HG03460 (cell line): ENCODE results near the gene KNDC1.
"Not testable (repeated sequence)": the region's sequence is repeated elsewhere in the genome, so short reads cannot be mapped to it uniquely, and the experiment has no call there.

ENCODE experiments used
- ATAC-seq: cut with Tn5 transposase; IDR thresholded peaks from one replicate; pipeline ENCODE4 v1.9.1; 2021; ENCODE audit not compliant: unreplicated experiment

Gene KNDC1

DNA sequence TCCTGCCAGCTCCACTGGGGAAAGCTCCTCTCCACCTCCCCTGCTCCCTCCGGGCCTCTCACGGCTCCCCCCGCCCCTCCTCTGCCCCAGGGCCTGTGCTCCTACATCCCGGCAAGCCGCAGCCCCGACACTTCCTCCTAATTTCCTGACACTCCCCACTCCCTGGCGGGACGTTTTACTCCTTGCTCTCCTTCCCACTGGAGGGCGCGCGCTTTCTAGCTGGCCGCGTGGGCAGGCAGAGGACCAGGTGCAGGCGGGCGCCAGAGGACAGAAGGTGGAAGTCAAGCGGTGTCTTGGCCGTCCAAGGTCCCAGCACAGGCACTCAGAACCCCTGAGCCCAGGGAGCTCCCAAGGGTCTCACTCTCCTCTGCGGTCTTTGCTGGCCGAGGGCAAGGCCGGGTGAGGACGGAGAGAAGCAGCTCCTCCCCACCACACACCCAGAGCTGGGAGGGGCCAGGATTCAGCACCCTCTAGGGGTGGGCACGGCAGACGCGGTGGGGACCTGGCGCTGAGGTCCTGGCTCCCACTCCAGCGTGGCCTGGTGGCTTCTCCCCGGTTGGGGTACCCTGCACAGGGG is 97.6 kb downstream of the KNDC1 start:
- ATAC-seq: no peak

DNA sequence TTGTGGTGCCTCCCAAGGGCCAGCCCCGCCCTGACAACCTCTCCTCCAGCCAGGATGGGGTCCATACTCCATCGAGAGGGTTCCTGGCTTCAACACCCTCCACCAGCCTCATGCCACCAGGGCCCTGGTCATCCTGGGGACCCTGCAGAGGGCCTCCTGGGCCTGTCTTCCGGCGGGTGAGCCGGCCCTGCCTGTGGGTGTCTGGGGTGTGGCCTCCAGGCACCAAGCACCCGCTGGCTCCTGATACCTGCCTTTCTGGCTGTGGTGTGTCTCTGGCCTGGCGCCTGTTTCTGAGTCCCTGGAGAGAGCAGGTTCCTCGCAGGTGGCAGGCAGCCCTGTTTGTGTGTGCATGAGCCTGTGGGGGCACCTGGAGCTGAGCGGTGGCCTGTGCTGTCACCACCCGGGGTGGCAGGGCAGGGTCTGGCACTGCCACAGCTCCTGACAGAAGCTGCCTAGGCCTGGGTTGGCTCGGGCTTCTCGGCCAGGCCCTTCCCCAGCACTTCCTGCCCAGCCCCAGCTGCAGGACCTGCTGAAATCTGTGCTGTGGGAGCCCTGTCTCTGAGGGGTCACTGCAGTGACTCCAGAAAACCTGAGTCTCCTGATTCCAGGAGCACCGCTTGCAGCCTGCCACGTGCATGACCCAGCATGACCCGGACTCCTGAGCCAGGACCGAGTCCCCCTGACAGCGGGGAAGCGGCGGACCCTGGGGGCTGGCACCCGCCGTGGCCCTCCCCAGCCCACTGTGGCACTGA is 98.2 kb downstream of the KNDC1 start:
- no peak for ATAC-seq

DNA sequence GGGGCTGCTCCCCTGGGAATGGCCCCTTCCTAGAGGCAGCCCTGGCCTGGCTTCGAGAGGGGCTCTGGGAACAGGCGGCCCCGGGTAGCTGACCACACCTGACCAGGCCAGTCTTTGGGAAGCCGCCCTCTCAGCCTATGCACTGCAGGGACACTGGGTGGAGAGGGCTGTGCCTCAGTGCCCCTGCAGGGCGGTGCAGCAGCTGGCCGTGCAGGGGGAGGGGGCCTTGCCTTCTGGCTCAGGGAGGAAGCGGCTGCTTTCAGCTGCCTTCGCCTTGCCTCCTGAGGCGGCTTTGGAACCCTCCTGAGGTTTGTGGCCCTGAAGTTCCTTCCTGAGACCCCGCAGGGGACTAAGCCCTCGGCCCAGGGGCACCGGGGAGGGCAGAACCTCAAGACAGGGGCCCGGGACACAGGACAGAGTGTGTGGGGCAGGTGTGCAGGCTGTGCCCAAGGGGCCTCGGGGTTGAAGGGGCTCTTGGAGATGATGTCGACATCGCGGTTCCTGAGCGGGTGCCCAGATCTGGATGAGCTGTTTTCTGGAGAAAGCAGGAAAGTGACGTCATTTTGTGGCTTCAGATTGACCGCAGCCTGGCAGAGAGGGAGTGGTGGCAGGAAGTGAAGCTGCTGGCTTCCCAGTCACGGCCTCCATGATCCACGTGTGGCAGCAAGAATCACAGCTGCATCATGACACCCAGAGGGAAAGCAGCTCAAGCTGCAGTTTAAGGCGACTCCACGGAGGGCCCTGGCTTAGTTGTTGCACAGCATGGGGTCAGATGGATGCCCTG is 99.0 kb downstream of the KNDC1 start:
- ATAC-seq: no peak

DNA sequence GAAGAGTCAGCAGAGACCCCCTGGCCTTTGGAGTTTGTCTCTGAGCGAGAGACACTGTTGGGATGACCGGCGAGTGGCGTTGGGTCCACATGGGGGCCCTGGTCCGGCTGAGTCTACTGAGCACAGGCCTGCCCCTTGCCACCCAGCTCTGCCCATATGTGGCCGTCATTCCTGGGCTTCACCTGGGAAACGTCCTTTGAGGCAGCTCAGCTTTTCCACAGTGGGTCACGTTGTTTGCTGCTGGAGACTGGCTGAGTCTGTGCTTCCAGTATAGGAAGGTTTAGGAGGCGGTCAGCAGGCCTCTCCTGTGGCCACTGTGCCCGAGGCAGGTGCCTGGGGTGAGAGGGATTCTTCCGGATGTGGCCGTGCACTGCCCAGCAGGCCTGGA is 99.6 kb downstream of the KNDC1 start:
- ATAC-seq: no peak

DNA sequence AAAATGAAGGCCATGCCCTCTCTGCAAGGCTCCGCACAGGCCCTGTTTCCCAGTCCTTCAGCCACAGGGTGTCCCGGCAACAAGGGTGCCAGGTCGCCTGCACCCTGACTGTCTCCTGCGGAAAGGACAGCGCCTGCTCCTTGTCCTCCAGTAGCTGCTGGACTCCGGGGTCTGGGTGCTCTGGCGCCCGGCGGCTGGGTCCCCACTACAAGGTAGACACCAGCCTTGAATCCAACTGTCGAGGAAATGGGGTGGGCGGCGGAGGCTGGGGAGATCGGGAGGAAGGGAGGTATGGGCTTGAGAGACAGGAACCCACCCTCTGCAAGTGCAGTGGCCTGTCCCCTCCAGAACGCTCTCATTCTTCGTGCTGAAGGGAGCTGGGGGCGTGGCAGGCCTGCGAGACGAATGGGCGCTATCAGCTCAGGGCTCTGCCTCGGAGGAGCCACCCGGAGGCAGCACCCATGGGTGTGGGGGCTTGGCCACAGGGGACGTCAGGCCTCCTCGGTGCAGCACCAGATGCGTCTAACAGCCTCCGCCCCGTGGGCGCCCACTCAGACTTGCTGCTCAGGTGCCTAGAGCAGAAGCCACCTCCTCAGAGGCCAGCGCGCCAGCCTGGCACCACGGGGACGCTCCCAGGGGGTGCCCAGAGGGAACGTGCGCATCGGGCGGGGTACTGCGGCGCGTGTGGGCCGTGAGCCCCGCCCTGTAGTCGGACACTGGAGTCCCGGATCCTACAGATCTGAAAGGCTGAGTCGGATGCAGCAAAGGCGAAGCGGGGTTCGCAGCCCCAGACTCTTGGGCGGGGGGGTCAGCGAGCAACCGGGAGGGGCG is 101.1 kb downstream of the KNDC1 start:
- peak; percentile 44 for ATAC-seq

DNA sequence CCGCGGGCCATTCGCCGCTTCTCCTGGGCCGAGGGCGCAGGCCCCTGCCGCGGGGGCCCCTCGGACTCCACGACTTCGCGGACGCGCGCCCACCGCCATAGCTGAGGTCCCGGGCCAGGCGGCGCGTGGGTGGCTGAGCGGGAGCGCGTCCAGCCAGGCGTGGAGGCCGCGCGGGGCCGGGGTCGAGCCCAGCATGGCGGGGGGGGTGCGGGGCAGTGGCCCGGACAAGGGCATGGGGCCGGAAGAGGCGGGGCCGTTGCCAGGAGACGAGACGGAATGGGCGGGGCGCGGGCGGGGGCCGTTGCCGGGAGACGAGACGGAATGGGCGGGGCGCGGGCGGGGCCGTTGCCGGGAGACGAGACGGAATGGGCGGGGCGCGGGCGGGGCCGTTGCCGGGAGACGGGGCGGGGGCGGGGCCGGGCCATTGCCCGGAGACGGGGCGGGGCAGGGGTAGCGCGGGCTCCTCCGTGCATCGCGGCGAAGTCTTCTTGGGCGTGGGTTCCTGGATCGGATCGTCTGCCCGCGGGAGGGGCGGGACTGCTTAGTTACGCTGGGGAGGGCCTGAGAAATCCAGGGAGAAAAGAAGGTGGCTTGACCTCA is 101.8 kb downstream of the KNDC1 start:
- peak; percentile 47 for ATAC-seq

DNA sequence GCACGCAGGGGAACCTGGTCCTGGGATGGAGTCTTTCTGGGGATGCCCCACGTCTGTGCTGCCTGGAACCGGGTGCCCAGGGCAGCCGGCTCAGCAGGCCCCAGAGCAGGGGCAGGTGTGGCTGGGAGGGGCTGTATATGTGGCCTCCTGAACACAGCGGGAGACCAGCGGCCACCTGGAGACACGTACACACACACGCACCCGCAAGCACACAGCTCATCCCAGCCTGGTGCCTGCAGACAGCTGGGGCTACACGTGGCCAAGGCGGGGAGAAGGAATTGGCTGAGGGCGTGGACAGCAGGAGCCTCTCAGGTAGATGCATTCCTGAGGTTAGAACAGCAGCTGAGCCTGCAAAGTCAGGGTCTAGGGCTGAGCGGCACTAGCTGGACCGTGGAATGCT is 102.7 kb downstream of the KNDC1 start:
- no peak for ATAC-seq

DNA sequence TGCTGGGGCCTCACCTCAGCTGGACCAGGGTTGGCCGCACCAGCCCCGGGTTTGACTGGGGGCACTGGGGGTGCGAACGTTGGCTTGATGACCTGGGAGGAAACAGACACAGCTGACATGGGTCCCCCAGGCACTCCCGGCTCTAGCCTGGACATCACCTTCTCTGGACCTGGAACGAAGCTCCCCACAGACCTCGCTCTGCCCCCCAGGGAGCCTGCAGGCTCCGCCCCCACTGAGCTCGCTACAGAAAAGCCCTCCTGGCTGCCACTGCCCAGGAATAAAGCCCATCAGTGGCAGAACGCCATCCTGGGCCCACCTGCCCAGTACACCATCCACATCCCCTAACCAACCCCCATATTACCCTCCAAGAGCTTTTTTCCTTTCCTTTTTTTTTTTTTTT is 103.7 kb downstream of the KNDC1 start:
- no peak for ATAC-seq

DNA sequence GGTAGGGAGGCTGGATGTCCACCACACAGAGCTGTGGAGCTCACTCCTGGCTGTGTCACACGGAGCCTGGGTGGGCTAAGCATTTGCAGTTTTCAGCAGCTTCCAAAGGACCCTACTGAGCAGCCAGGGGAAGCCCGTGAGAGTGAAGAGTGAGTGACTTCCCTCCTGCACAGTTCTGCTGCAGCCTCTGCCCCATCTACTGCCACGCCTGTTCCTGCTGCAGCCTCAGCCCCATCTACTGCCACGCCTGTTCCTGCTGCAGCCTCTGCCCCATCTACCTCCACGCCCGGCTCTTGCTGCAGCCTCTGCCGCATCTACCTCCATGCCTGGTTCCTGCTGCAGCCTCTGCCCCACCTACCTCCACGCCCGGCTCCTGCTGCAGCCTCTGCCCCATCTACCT is 104.4 kb downstream of the KNDC1 start:
- no peak for ATAC-seq

DNA sequence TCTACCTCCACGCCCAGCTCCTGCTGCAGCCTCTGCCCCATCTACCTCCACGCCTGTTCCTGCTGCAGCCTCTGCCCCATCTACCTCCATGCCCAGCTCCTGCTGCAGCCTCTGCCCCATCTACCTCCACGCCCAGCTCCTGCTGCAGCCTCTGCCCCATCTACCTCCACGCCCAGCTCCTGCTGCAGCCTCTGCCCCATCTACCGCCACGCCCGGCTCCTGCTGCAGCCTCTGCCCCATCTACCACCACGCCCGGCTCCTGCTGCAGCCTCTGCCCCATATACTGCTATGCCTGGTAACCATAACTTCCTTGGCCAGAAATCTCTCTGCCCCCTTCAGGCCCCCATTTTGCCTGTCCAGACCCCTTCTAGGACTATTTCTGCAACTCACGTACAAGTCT is 105.0 kb downstream of the KNDC1 start:
- ATAC-seq: not testable (repeated sequence)

DNA sequence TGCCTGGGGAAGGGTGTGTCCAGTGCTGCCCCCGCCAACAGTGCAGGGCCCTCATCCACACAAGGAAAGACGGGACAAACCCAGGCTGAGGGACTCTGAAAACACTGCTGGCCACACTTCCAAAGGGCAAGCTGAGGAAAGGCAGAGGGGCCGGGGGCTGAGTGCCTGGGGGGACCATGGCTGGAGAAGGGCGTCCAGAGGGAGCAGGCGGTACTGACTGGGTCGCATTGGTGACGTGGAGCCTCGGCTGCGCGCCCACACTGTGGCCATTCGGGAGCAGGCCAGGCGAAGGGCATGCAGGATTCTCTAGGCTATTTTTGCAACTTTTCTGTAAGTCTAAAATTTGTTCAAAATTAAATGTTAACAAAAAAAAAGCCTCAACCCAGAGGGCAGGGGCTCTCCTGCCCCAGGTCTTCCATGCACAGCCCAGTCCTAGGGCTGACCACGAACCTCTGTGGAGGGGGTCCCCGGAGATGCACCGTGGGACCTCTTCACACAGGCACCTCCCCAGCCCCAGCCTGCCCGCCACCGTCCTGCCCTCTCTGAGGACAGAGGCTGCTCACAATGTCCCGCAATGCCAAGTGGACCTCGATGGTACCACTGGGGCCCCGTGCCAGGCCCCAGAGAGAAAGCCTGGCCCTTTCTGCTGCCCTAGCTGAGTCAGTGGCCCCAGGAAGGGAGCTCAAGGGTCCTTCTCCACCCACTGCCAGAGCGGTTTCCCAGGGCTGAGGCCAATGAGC is 106.2 kb downstream of the KNDC1 start:
- ATAC-seq: no peak

DNA sequence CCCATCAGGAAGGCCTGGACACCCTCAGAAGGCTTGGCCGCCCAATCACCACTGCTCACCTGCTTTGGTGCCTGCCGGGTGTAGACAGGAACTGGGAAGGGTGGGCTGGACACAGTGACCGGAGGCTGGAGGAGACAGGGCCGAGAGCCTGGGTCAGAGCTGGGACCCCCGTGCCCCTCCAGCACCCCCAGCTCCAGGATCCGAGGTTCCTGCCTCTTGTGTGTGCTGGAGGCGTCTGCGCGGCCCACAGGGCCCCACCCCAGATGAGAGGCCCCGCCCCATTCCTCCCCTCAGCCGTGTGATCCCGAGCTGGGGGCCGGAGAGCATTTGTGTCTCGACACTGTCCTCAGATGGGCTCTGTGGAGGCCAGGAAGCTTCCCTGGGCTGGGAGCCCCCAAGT is 107.3 kb downstream of the KNDC1 start:
- no peak for ATAC-seq

DNA sequence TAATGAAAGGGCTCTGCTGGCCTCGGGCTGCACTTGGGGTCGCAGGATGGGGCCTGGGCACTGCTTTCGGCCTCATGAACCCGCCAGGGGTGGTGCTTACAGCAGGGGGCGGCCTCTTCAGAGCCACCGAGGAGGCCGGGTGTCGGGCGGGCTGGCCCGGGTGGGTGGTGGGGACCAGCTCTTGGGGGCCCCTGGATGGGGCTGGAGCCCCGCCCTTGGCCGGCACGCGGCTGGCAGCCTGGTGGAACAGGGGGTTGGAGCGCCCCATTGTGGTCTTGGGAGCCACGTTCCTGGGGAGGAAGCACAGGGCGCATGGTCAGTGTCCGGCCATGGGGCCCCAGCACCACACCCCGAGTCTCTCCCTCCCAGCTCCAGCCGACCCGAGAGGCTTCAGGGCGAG is 107.8 kb downstream of the KNDC1 start:
- ATAC-seq: no peak

DNA sequence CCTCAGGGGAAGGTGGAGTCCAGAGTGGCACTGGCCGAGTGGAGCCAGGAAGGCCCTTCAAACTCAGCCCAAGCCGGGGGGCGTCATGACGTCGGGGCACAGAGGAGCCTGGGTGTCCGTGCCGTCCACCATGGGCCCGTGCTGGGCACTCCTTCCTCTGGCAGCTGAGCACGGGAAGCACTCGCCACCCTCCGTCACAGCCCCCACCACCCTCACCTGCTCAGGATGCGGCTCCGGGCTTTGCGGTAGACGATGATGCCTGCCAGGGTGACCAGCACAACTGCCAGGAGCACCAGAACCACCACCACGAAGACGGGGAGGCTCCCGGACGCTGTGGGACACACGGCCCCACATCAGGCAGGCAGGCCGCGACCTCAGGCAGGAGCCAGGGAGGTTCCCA is 108.5 kb downstream of the KNDC1 start:
- no peak for ATAC-seq

DNA sequence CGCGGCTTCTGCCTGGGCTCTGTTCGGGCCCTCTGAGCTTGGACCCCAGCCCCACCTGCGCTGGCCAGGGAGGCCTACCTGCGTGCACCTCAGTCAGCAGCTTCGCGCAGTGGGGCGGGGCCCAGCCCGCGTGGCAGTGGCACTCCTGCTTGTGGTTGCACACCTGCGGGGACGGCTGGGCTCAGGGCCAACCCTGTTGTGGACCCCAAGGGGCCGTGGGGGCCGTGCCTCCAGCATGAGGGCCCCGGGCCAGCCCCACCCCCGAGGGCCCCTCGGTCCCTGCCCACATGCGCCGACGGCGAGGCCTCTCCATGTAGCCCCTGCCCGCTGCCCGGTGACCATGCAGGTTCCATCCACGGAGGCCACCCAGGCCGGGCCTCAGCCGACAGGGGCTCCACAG is 109.3 kb downstream of the KNDC1 start:
- no peak for ATAC-seq

DNA sequence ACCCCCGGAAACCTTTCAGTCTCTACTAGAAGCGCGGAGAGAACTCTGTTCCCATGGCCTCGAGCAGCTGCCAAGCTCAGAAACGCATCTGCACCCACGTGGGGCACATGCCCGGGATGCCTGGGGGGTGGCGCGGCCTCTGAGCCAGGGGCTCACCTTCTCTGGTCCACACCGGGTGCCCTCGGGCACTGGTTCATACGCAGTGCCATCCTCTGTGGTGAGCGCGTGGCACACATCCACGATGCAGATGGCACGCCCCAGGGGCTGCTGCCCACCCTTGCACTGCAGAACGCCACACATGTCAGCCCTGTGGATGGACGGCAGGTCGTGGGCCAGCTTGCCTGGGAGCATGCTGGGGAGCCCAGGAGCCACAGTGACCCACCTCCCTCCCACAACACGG is 110.2 kb downstream of the KNDC1 start:
- no peak for ATAC-seq

DNA sequence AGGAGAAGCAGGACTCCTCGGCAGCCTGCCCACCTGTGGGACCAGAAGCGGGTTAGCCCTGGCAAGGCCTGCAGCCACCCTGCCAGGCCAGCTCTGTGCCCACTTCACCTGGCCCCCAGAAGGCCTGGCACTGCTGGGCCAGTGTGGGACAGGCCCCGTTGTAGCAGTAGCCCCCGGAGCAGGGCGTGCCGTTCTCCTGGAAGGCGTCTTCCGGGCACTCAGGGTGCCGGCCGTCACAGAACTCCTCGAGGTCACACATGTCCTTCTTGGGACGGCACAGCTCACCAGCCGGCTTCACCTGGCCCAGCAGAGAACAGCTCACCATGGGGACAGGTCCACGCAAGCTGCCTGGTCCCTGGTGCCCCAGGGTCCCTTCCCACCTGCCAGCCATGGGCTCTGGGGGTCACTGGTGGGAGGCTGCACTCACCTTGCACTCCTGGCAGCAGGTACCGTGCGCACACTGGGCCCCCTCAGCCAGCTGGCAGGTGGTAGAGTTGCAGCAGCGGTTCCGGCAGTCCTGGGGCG is 110.8 kb downstream of the KNDC1 start:
- no peak for ATAC-seq

DNA sequence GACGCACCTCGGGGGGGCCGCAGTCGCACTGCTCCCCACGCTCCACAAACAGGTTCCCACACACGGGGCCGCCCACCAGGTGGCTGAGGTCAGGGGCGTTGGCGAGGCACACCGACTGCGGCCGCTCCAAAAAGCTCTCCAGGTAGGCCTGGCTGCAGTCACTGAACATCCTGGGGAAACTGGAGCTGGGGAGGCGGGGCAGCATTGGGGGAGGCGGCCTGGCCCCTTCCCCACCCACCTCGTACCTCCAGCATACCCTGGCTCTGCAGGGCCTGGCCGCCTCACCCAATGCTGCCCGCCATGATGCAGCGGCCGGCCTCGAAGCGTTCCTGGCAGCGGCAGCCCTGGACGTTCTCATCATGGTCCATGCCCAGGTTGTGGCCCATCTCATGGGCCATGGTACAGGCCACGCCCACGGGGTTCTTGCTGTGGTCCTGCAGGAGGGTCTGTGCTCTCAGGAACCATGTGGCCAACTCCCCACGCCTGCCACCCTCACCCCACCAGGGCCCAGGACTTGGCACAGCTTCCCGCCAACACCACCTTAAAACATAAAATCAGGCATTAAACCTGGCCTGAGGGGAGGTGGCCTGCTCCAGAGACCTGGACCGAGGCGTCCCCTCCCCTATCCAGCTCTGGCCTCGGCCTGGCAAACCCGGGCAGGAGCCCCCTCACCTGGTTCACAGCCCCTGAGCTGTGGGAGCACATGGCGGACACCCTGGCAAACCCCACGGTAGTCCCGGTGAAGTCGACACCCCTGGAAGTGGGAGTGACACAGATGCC is 111.7 kb downstream of the KNDC1 start:
- ATAC-seq: no peak

DNA sequence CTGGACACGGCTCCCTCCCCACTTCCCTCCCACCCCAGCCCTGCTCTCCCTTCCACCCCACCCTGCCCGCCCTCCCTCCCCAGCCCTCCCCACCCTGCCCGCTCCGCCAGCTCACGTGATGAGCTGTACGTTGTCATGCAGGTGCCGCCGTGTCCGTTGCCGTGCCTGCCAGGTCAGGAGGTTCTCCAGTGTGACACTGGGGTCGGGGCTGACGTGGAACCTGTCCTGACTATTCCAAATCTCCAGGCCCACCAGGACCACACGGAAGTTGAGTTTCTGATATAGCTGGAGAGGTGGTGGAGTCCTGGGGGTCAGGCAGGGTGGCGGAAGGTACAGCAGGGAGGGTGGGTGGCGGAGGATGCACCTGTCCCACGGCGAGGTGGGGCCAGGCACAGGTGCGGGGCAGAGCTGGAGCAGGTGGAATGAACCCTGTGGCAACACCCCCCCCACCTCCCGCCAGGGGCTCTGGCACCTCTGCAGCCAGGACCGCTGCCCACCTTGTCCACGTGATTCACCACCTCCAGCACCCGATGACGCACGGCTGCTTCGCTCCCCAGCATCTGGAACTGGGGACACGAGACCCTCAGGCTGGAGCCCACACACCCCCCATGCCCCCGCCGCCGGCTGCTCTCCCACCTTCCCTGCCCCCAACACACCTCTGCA is 112.4 kb downstream of the KNDC1 start:
- ATAC-seq: no peak
